B cell (primary cell): ENCODE measurements around the gene JUNB.

Experiments used
- CTCF ChIP-seq: fragments of 200-600 bp; IDR thresholded peaks from one replicate; pipeline ENCODE4 v1.8.0; 2022; ENCODE audit warnings: antibody characterized with exemption, mild to moderate bottlenecking
- EZH2 ChIP-seq: IDR thresholded peaks from 2 replicates; pipeline ENCODE4 v1.6.1; 2012; ENCODE audit warnings: borderline replicate concordance, low read depth, mild to moderate bottlenecking, moderate library complexity, low read length; ENCODE audit not compliant: insufficient read depth, poor library complexity, severe bottlenecking

- TF ChIP-seq CTCF (no peak), EZH2 (no peak)
These were observed 30.5 kb downstream of the JUNB start for GRCh38 chr19:12821761-12822160.
